ENCODE results near the gene ZNF878. TPM values are rescaled to one million over a fixed set of nuclear protein-coding genes. Genes with fewer than 3 reads are reported as not detected.

The ZNF878 gene
- polyA plus RNA-seq, 3 donors = not detected

GRCh38 chr19:12034620-12035019, 18.1 kb downstream of the ZNF878 start:
- Mint-ChIP-seq H3K4me1 (peaks cover 18% of the 10 kb centered on the region), H3K27ac (peak overlapping the region in 1 of 7 donors; percentile 45), H3K27me3 (ENCODE audit: low read depth in 3 of 3) (peaks cover 0 to 8% (median 5%) of the 10 kb centered on the region in 3 donors), H3K36me3 (peaks cover 3 to 4% of the 10 kb centered on the region in 2 donors), H3K4me3 (peak overlapping the region in 1 of 2 donors; percentile 5), H3K9me3 (peaks cover 7 to 38% (median 29%) of the 10 kb centered on the region in 7 donors)
- no peak overlapping the region for H3K27ac ChIP-seq (ENCODE audit: low read depth in 1 of 2, low read length in 2 of 2)
- 53% methylated on average over 6 of the region's 8 CpGs for WGBS (ENCODE audit: insufficient coverage)
- DNase-seq = no peak
- peak overlapping the region; percentile 93 for H2AFZ ChIP-seq (ENCODE audit: insufficient read depth, low read depth, low read length, poor library complexity, severe bottlenecking)
- peaks cover 0 to 4% of the 10 kb centered on the region in 2 donors for H3K27me3 ChIP-seq (ENCODE audit: control insufficient read depth in 2 of 2, insufficient read depth in 2 of 2, low read length in 2 of 2)
- no peak overlapping the region for H3K4me2 ChIP-seq (replicated peaks; ENCODE audit: extremely low read depth, low read length, poor library complexity, severe bottlenecking)
- TF ChIP-seq CTCF (IDR thresholded peaks at IDR 0.05) = no peak
- no peak overlapping the region for H3K9ac ChIP-seq (ENCODE audit: insufficient read depth, low read length, poor library complexity, severe bottlenecking)
- no peaks in the 10 kb centered on the region for H3K79me2 ChIP-seq (ENCODE audit: insufficient read depth, low read length)
- peak overlapping the region in 1 of 3 experiments; percentile 86 for H3K4me3 ChIP-seq (replicated peaks in 1 of 3; ENCODE audit: low read depth in 2 of 3, low read length in 3 of 3)
- H3K36me3 ChIP-seq (replicated peaks in 1 of 2; ENCODE audit: control insufficient read depth in 1 of 2, insufficient read depth in 2 of 2, low read length in 2 of 2) = no peaks in the 10 kb centered on the region
- H4K20me1 ChIP-seq (ENCODE audit: insufficient read depth, low read length) = no peaks in the 10 kb centered on the region
- intact Hi-C loops (cut with micrococcal nuclease) = loop anchor here in 1 of 2 donors (2.0 kb wide), 1 partner anchor 70 kb away; the partner anchor contains the start of gene ZNF763
- peaks cover 1 to 18% of the 10 kb centered on the region in 2 donors for H3K9me3 ChIP-seq (replicated peaks in 1 of 2; ENCODE audit: control insufficient read depth in 1 of 2, insufficient read depth in 1 of 2, low read length in 2 of 2)
- H3K4me1 ChIP-seq (ENCODE audit: control insufficient read depth in 1 of 2, insufficient read depth in 2 of 2, low read length in 2 of 2) = peaks cover 11 to 13% of the 10 kb centered on the region in 2 donors

GRCh38 chr19:12034198-12034597, 18.6 kb downstream of the ZNF878 start:
- H3K4me3 Mint-ChIP-seq = peak overlapping the region in 1 of 2 donors; percentile 24
- peaks cover 3 to 38% (median 29%) of the 10 kb centered on the region in 7 donors for H3K9me3 Mint-ChIP-seq
- Histone ChIP-seq H3K9ac (ENCODE audit: insufficient read depth, low read length, poor library complexity, severe bottlenecking) (no peak overlapping the region), H3K27ac (ENCODE audit: low read depth in 1 of 2, low read length in 2 of 2) (no peak overlapping the region), H3K27me3 (ENCODE audit: control insufficient read depth in 2 of 2, insufficient read depth in 2 of 2, low read length in 2 of 2) (peaks cover 0 to 4% of the 10 kb centered on the region in 2 donors), H3K9me3 (replicated peaks in 1 of 2; ENCODE audit: control insufficient read depth in 1 of 2, insufficient read depth in 1 of 2, low read length in 2 of 2) (peaks cover 5 to 18% of the 10 kb centered on the region in 2 donors), H2AFZ (ENCODE audit: insufficient read depth, low read depth, low read length, poor library complexity, severe bottlenecking) (no peak overlapping the region), H3K4me1 (ENCODE audit: control insufficient read depth in 1 of 2, insufficient read depth in 2 of 2, low read length in 2 of 2) (peaks cover 11 to 13% of the 10 kb centered on the region in 2 donors), H3K4me3 (replicated peaks in 1 of 3; ENCODE audit: low read depth in 2 of 3, low read length in 3 of 3) (no peak overlapping the region), H3K4me2 (replicated peaks; ENCODE audit: extremely low read depth, low read length, poor library complexity, severe bottlenecking) (no peak overlapping the region), H3K79me2 (ENCODE audit: insufficient read depth, low read length) (no peaks in the 10 kb centered on the region), H4K20me1 (ENCODE audit: insufficient read depth, low read length) (no peaks in the 10 kb centered on the region), H3K36me3 (replicated peaks in 1 of 2; ENCODE audit: control insufficient read depth in 1 of 2, insufficient read depth in 2 of 2, low read length in 2 of 2) (no peaks in the 10 kb centered on the region)
- WGBS (ENCODE audit: insufficient coverage) = 100% methylated on average over 1 of the region's 2 CpGs
- peaks cover 0 to 8% (median 5%) of the 10 kb centered on the region in 3 donors for H3K27me3 Mint-ChIP-seq (ENCODE audit: low read depth in 3 of 3)
- H3K4me1 Mint-ChIP-seq = peaks cover 18% of the 10 kb centered on the region
- TF ChIP-seq CTCF (IDR thresholded peaks at IDR 0.05) = no peak
- intact Hi-C loops (cut with micrococcal nuclease) = loop anchor here in 1 of 2 donors (2.0 kb wide), 1 partner anchor 69 kb away; the partner anchor contains the start of gene ZNF763
- H3K27ac Mint-ChIP-seq = no peak overlapping the region
- peaks cover 3 to 4% of the 10 kb centered on the region in 2 donors for H3K36me3 Mint-ChIP-seq
- no peak for DNase-seq
